NB4 (cell line): ENCODE measurements around the gene SLC39A10.

ENCODE experiments used
- CTCF ChIP-seq: IDR thresholded peaks from one replicate; pipeline ENCODE4 v1.5.1; 2012; ENCODE audit warnings: low read depth, low read length
- MAX ChIP-seq: IDR thresholded peaks from 2 replicates; pipeline ENCODE4 v1.6.1; 2011; ENCODE audit warnings: low read depth, low read length
- POLR2A ChIP-seq: IDR thresholded peaks from 2 replicates; pipeline ENCODE4 v1.6.1; 2011; ENCODE audit warnings: mild to moderate bottlenecking; ENCODE audit not compliant: insufficient read length; ENCODE audit errors: extremely low read depth

GRCh38 chr2:195758846-195759245, 101.8 kb downstream of the SLC39A10 start:
- TF ChIP-seq CTCF (no peak), POLR2A (no peak), MAX (no peak)
